G401.6 (cell line): ENCODE data around the gene GM2A.

Experiments used
- FAIRE-seq: peaks from 2 replicates; lab custom pipeline; 2012; peaks lifted over from hg19 to GRCh38; lab: Jason Lieb, UNC

The GM2A gene

DNA sequence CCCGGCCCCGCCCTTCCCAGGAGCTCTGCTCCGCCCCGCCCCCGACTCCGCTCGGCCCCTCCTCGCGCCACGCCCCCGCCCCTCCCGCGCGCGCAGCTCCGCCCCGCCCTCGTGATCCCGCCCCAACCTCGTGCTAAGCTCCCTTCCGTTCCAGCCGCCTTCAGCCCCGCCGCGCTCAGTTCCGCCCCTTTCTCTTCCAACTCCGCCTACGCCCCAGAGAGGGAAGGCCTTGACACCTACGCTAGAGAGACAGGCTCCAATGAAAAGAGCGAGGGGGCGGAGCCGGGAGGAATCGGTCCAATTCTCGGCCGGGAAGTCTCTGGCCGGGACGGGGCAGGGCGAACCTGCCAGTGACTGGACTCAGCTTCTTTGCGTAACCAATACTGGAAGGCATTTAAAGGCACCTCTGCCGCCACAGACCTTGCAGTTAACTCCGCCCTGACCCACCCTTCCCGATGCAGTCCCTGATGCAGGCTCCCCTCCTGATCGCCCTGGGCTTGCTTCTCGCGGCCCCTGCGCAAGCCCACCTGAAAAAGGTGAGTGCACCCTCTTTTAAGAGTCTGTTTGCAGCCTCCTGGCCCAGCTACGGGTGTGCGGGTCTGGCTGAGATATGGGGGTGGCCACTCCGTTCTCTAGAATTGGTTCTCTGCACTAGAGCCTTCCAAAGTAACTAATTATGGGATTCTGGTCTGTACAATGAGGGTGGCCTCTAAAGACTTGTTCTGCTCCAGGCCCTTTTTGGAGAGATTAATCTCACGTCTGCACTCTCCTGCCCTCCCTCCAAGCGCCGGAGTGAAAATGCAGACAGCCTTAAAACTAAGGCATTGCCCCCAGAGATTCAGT, at the start of gene GM2A:
Gene GM2A, plus strand, starts transcription at position 424 of the 843 bp plus-strand sequence. Its CDS starts 32 bp downstream, at position 456.
- peak; percentile 98 for FAIRE-seq

DNA sequence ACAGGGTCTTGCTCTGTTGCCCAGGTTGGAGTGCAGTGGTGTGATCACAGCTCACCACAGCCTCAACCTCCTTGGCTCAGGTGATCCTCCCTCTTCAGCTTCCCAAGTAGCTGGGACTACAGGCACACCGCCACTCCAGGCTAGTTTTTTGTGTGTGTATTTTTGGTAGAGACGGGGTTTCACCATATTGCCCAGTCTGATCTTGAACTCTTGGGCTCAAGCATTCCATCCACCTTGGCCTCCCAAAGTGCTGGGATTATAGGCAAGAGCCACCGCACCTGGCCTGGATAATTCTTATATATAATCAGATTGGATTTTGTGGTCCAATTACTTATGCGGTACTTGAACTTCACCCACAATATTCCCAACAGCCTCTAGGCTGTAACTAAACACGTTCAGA, 48.9 kb upstream of the GM2A start:
- FAIRE-seq = no peak

GRCh38 chr5:151205411-151205810, 47.6 kb upstream of the GM2A start:
- FAIRE-seq = no peak

DNA sequence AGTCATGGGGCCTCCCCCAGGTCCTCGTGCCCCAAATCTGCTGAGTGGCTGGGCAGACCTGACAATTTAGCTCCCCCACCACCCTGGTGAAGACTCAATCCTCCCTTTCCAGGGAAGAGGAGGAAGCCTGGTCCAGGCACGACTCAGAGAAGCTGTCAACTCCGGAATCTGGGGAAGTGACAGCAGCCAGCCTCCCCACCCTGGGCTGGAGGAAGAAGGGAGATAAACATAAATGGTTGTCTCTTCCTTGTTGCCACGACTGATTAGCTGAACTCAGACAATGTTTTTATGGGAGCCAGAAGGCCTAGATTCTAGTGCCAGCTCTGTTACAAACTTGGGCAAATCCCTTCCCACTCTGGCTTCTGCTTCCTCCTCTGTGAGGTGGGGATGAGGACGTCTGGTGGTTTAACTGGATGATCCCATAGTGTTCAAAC, 44.5 kb upstream of the GM2A start:
- no peak for FAIRE-seq

DNA sequence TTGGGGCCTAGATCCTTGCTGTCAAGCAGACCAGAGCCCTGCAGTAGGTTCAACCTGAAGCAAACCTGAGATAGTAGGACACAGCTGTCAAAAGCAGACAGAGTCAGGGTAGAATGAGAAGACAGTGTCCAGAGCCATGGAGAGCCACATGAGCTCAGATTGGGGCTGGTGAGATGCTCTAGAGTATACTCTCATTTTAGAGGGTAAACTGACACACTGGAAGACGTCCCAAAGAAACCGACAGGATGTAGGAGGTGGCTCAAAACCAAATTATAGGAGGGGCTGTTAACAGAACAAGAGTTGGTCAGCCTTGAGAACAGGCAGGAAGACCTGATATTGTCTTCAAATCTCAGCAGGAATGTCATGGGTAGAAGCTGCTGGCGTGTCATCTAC, 40.6 kb upstream of the GM2A start:
- FAIRE-seq = no peak

DNA sequence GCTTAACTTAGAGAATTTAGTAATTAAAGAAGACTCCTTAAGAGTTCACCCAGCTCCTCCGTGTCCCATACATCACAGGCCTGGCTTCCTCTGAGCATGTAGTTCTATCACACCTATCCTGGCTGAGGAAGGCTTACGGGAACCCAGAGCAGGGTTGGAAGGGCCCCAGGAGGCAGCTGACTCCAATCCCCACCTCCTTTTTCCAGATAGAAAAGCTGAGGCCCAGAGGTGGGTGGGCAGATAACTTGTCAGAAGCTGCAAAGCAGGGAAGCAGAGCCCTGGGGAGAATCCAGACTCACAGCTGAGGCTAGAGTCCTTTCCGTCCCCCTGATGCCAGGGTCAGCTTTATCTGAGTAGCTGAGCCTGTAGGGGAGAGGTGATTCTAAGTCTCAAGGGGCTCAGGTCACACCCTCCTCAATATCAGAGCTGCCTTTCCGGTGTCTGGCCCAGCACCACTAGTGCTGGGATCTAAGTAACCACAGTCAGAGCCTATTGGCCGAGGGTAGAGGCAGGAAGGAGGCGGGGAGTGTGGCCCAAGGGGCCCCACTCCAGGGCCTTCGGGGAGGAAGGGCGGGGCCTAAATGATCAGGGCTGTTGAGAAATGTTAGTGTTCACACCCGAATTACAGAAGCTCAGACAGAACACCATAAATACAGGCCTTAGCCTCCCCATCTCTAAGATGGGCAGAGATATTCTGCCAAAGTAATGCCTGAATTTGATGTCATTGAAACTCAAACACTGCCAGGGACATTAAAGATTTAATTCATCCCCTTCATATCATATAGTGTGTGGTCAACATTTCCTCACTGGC, 39.0 kb upstream of the GM2A start:
- FAIRE-seq = no peak

DNA sequence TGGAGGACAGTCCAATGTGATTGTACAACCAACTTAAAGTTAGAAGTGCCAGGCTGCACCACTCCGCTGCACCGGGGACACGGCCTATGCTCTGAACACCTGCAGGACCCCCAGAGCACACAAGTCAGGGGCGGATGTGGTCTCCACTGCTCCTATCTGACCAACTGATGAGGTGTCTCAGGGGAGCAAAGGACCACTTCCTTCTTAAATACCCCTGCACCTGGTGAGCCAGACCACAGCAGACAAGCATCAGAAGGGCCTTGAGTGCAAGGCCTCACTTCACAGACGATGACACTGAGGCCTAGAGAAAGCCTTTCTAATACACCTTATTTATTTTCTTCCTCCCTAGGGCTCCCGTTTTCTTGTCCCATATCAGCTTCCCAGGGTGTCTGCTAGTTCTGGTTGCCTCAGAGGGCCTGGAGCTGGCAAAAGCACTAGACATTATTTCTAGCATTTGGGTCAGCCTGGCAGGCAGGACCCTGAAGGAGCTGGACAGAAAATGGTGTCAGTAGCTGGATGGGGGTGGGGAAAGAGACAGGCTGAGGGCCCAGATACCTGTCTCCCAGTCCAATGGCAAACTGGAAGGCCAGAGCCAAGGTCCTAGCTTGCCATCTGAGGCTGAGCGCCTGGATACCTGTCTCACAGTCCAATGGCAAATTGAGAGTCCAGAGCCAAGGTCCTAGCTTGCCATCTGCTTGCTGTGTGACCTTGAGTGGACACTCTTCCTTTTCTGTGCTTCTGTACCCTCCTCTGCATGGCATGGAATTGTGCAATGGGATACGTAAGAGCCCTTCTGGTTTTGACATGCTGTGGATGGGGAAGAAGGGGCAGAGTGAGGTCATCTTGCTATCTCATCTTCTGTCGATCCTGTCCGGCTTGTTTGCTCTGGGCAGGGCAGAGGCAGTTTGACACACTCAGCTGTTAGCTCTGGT, 38.1 kb upstream of the GM2A start:
- no peak for FAIRE-seq

DNA sequence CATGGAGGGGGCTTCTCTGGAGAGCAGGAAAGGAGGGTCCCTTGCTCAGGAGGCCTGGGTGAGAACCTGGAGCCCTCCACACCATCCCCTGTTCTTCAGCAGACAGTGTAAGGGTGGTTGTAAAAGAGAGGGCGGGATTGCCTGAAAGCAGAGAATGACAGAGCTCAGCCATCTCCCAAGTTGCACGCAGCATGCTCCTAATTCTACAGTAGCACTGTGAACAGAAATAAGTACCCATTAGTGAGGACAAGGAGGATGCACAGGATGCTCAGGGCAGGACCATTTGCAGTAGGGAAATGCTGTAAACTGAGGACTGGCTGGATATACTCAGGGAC, 37.5 kb upstream of the GM2A start:
- FAIRE-seq = no peak

DNA sequence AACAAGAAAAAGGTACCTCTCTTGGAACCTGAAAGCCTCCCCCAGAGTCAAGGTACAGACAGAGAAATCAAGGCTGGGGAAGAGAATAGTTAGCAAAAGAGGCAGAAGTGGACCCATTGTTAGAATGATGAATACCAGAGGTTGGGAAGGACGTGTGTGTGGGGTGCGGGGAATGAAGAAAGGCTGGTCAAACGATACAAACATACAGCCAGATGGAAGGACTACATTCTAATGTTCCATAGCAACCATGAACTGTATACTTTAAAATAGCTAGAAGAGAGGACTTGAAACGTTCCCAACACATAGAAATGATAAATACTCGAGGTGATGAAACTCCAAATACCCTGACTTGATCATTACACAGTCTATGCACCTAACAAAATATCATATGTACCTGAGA, 36.2 kb upstream of the GM2A start:
- FAIRE-seq = no peak

GRCh38 chr5:151218177-151218576, 34.8 kb upstream of the GM2A start:
- FAIRE-seq = no peak

DNA sequence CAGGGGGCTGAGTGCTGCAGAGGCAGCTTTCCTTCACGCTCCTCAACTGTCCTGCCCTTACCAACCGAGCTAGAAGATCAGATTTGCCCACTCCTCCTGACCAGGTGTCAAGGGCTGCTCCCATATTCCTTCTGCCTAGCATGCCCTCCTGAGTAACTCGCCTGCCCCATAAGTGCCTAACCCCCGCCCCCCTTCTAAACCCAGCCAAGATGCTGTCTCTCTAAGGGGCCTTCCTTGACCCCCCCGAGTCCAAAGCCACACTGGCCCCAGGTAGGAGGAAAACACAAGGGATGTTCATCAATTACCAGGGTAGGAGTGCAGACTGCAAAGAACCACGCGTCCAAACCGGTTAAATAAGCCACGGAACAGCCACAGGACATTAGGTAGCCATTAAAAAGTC, 33.8 kb upstream of the GM2A start:
- FAIRE-seq = no peak

- FAIRE-seq = no peak
These were observed 33.2 kb upstream of the GM2A start for GRCh38 chr5:151219789-151220188.

- no peak for FAIRE-seq
These were observed 31.4 kb upstream of the GM2A start for GRCh38 chr5:151221574-151221973.

GRCh38 chr5:151222054-151222789, 30.8 kb upstream of the GM2A start:
- no peak for FAIRE-seq

DNA sequence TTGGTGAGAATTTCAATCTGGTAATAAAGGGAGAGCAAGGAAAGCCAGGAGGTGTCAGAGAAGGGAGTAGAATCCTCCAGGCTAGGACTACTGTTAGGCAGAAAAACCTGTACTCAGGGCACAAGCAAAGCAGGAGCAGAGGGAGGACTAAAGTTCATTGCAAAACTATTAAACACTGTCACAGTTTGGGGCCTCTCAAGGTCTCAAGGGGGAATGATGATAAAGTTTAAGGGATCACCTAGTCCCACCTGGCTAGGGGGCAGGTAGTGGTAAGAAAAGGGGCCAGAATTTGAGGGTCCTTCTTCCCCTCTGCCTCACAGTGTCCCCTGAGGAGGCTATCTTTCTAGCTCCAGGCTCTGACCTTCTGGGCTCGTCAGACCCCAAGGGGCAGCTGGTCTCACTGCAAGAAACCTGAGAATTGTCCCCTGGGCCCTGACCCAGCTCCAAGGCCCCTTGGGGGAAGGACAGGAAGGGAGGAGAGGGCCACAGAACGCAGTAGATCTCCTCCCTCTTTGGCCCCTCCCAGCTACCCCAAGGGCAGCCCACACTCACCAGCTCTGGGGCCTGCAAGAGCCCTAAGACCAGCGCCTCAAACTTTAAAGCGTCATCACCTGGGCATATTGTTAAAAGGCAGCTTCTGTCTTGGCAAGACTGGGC, 30.1 kb upstream of the GM2A start:
- no peak for FAIRE-seq

DNA sequence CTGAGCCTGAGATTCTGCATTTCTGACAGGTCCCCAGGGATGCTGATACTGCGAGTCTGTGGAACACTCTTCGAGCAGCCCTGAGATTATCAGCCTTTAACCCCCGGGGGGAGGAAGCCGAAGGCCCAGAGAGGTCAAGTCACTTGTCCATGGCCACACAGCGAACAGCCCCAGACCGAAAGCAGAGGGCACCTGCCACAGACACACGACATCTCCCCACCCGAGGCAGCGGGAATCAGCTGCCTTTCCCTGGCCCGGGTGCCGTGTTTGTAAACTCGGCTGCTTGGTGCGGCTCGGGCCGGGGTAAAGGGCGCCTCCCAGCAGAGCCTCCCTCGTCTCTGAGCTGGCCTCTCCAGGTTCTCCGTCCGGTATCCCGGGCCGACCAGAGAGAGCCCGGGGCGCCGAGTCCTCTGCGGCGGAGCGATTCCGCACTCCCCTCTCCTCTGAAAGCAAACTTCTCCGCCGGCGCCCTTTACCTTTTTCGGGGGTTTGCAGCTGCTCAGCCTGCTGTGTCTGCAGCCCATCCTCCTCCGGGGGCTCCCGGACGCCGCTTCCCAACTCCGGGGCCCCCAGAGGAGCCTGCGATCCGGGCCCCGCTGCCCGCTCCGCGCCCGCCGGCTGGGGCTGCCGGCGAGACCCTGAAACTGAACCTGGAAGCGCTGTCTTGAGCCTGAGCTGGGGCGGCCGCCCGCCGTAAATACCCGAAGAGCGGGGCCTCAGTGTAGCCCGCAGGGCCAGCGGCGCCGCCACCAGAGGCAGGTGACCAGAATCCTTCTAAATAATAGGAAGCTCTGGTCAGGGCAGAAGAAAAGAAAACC, 29.3 kb upstream of the GM2A start, which contains the start of gene CCDC69:
Gene CCDC69, minus strand, starts transcription at position 646 of the 818 bp plus-strand sequence. Its CDS starts 122 bp downstream, at position 524.
- peak; percentile 25 for FAIRE-seq

- FAIRE-seq = no peak
These were observed 28.6 kb upstream of the GM2A start for GRCh38 chr5:151224372-151224771.

DNA sequence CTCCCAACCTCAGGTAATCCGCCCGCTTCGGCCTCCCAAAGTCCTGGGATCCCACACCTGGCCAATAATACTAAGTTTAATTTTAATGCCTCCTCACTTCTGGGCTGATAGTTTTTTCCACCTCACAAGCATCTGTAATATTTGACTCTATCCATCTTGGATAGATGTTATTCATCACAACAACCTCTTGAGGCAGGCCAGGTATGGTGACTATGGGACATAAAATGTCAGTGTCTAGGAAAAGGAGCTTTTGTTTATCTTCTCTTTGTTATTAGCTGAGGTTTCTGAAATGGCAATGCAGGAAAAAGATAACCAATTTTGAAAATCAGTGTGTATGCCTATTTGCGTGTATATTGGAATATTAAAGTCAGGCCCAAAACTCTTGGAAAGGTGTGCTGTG, 27.9 kb upstream of the GM2A start:
- FAIRE-seq = no peak

- FAIRE-seq = no peak
These were observed 27.5 kb upstream of the GM2A start for GRCh38 chr5:151225475-151225874.

GRCh38 chr5:151227918-151228447, 25.0 kb upstream of the GM2A start:
- FAIRE-seq = no peak
